Heart right ventricle (tissue), 16 donors: ENCODE measurements around the gene ATR. TPM values are rescaled to one million over a fixed set of nuclear protein-coding genes. Genes with fewer than 3 reads are reported as not detected.

Source experiments
- ATAC-seq, 8 donors: fragments of 200-7000 bp; cut with Tn5 transposase; one replicate each; pipeline ENCODE4 v1.9.1; 2020; ENCODE audit warnings: mild to moderate bottlenecking in 8 of 8, moderate library complexity in 8 of 8, moderate number of reproducible peaks in 1 of 8
- DNase-seq, 2 donors: peaks; one replicate each; pipeline ENCODE4 v3.0.0-alpha.2; 2020
- H3K27ac ChIP-seq, 10 donors: fragments of 200-600 bp; sonication (generic) in 2 of 10; one replicate each; pipeline versions ENCODE4 v1.5.0 to v1.8.0; 2020 to 2022; ENCODE audit warnings: mild to moderate bottlenecking in 3 of 10
- H3K27me3 ChIP-seq, 7 donors: fragments of 200-600 bp; one replicate each; pipeline ENCODE4 v1.8.0; 2021 to 2022; ENCODE audit warnings: mild to moderate bottlenecking in 2 of 7
- H3K36me3 ChIP-seq, 9 donors: fragments of 200-600 bp; sonication (generic) in 1 of 9; one replicate each; pipeline versions ENCODE4 v1.5.0 to v1.8.0; 2020 to 2022; ENCODE audit warnings: mild to moderate bottlenecking in 2 of 9
- H3K4me1 ChIP-seq, 9 donors: fragments of 200-600 bp; sonication (generic) in 1 of 9; one replicate each; pipeline versions ENCODE4 v1.5.0 to v1.8.0; 2020 to 2022; ENCODE audit warnings: mild to moderate bottlenecking in 4 of 9
- H3K4me3 ChIP-seq, 10 donors: fragments of 200-600 bp; sonication (generic) in 2 of 10; one replicate each; pipeline versions ENCODE4 v1.5.0 to v1.8.0; 2020 to 2022; ENCODE audit warnings: mild to moderate bottlenecking in 7 of 10, moderate library complexity in 2 of 10
- H3K9me3 ChIP-seq, 11 donors: fragments of 200-600 bp in 10 of 11; sonication (generic) in 2 of 11; one replicate each; pipeline versions ENCODE4 v1.5.0 to v1.8.0; 2013 to 2022; ENCODE audit warnings: mild to moderate bottlenecking in 2 of 11, control low read depth in 1 of 11, moderate library complexity in 1 of 11
- CTCF ChIP-seq, 9 donors: fragments of 200-600 bp; sonication (generic) in 2 of 9; IDR thresholded peaks; one replicate each; pipeline versions ENCODE4 v1.5.0 to v1.8.0; 2021 to 2022; ENCODE audit warnings: antibody characterized with exemption in 9 of 9, mild to moderate bottlenecking in 5 of 9, moderate library complexity in 1 of 9
- WGBS, 2 donors: extraction: QIAGEN DNeasy Blood & Tissue Kit; methylation state at CpG; one replicate each; pipeline ENCODE4 v1.1.7; 2013; ENCODE audit warnings: inconsistent platforms in 1 of 2; 5-methylcytosine and 5-hydroxymethylcytosine counted together
- intact Hi-C, 10 donors: fragments of 100-400 bp; cut with DNase I; formaldehyde crosslinking; loops; one replicate each; pipeline versions ENCODE4 v1.11.1 to v1.14.2; 2022
- long read RNA-seq, 3 donors: library from polyadenylated mRNA; unstranded; transcript quantifications; one replicate each; pipeline ENCODE4 v2.0.0, GENCODE V29; 2020 to 2021
- polyA plus RNA-seq, 2 donors: library from polyadenylated mRNA; stranded (reverse); fragments of 200-250 nt; gene quantifications; one replicate each; pipeline ENCODE4 v1.2.3, GENCODE V29; 2013
- total RNA-seq, 10 donors: library from RNA; stranded (reverse); fragmentation: NEBNext Ultra II Directional in 3 of 10; extraction: Animal tissue kit (Norgen Biotek cat#: 25700) in 3 of 10; gene quantifications; one replicate each; pipeline versions ENCODE4 v1.2.1 to v1.2.4, GENCODE V29; 2021 to 2023
- donor health status: Arrhythmogenic right ventricular cardiomyopathy.
- donor health status: ischemic (EF 13 %, LVEDD 7.1; RV severe dilation, severe dysfunction).
- donor health status: healthy with polysubstance abuse.
- donor health status: DM: no; HTN: yes; CAD: no.
- donor health status: DM: no; HTN: no; CAD: no.
- donor health status: ischemic (EF 25% LVEDD 6.9; RV normal size, moderate dysfunction).
- donor health status: ischemic (EF 25% LVEDD 5.7; RV mildly dilated, moderate dysfunction).
- donor health status: healthy.
- donor health status: DM: yes; HTN: yes; CAD: no.
- donor health status: Ischemic cardiomyopathy.
- donor health status: ischemic (EF 35%, LVEDD 5.7; RV mildly dilated, moderate dysfunction).
- donor health status: nonischemic (EF 11% LVEDD 7.7; RV severe dilation, severe dysfunction).
- donor health status: DM: yes; HTN: yes; CAD: no.
- donor health status: PGD.
- donor health status: ischemic (EF 29% LVEDD 5.4; RV normal size, mild dysfunction).
- donor health status: nonischemic (EF 23%, LVEDD 6.1; RV moderate dilation, normal function).

ATR gene
- total RNA-seq = 10 to 100 TPM in 6 of 10 donors, 1 to 10 TPM in 4; 6.8 to 13.6 (median 10.8) TPM
- polyA plus RNA-seq = 10 to 100 TPM in 1 of 2 donors, 1 to 10 TPM in 1; 4.8 to 19.7 TPM
- long read RNA-seq, donor 1, partial matches to known transcripts = 2 of 5 reads
- long read RNA-seq, donor 1, other reads (novel, unspliced or antisense) = 3 of 5 reads
- long read RNA-seq, donor 2, partial matches to known transcripts = 7 of 8 reads
- long read RNA-seq, donor 2, other reads (novel, unspliced or antisense) = 1 of 8 reads
- long read RNA-seq, donor 3, partial matches to known transcripts = 5 of 8 reads
- long read RNA-seq, donor 3, other reads (novel, unspliced or antisense) = 3 of 8 reads

- no peaks in the 10 kb centered on the region for H3K27me3 ChIP-seq
- peaks cover 4 to 49% (median 26%) of the 10 kb centered on the region in 9 donors for H3K4me1 ChIP-seq
- 0% methylated on average over 65 of the region's 65 CpGs for WGBS, 2 donors
- peak within 1 kb of the TSS; percentile 75 to 95 (median 94) for H3K27ac ChIP-seq
- peak; percentile 99 to 100 (median 99) for ATAC-seq
- peak; percentile 98 for DNase-seq
- no peaks in the 10 kb centered on the region for H3K9me3 ChIP-seq
- intact Hi-C loops = loop anchor here in 4 of 10 donors (1.0 to 10.0 kb wide), 6 partner anchors 23 to 1396 kb away; partner anchors contain the start of genes U2SURP (in 2 of the 4), DIPK2A (in 1 of the 4) and TRPC1 (in 1 of the 4)
- H3K4me3 ChIP-seq = peak within 1 kb of the TSS; percentile 77 to 98 (median 86)
- peaks cover 0 to 4% (median 0%) of the 10 kb centered on the region in 9 donors for H3K36me3 ChIP-seq
- peak in 3 of 9 donors; percentile 5 to 17 (median 8) for TF ChIP-seq CTCF (IDR thresholded peaks at IDR 0.05)
These were observed at the start of gene ATR for GRCh38 chr3:142578329-142579223. ATR (minus strand) TSS chr3:142578733; CDS start chr3:142578704, 29 bp downstream.

- peaks cover 0 to 3% (median 0%) of the 10 kb centered on the region in 9 donors for H3K4me1 ChIP-seq
- H3K27me3 ChIP-seq = no peaks in the 10 kb centered on the region
- ATAC-seq (no peak), DNase-seq (no peak)
- intact Hi-C loops = no loop called here
- TF ChIP-seq CTCF (IDR thresholded peaks at IDR 0.05) = no peak
- no peaks in the 10 kb centered on the region for H3K9me3 ChIP-seq
- no peaks in the 10 kb centered on the region for H3K36me3 ChIP-seq
- H3K27ac ChIP-seq = no peak overlapping the region
- H3K4me3 ChIP-seq = no peak overlapping the region
These were observed 48.4 kb upstream of the ATR start for GRCh38 chr3:142626971-142627370.

- no peak overlapping the region for H3K4me3 ChIP-seq
- H3K4me1 ChIP-seq = peaks cover 0 to 3% (median 0%) of the 10 kb centered on the region in 9 donors
- 89 to 95% methylated on average over 2 of the region's 2 CpGs for WGBS, 2 donors
- no peaks in the 10 kb centered on the region for H3K36me3 ChIP-seq
- intact Hi-C loops = no loop called here
- H3K9me3 ChIP-seq = no peaks in the 10 kb centered on the region
- DNase-seq = no peak
- no peaks in the 10 kb centered on the region for H3K27me3 ChIP-seq
- no peak for ATAC-seq
- TF ChIP-seq CTCF (IDR thresholded peaks at IDR 0.05) = no peak
- no peak overlapping the region for H3K27ac ChIP-seq
These were observed 46.6 kb upstream of the ATR start for GRCh38 chr3:142625153-142625440.

- Histone ChIP-seq H3K4me3 (no peak overlapping the region), H3K4me1 (peaks cover 0 to 3% (median 0%) of the 10 kb centered on the region in 9 donors), H3K36me3 (no peaks in the 10 kb centered on the region), H3K9me3 (no peaks in the 10 kb centered on the region), H3K27me3 (no peaks in the 10 kb centered on the region), H3K27ac (no peak overlapping the region)
- ATAC-seq (no peak), DNase-seq (no peak)
- WGBS, 2 donors = 87 to 89% methylated on average over 2 of the region's 2 CpGs
- intact Hi-C loops = no loop called here
- TF ChIP-seq CTCF (IDR thresholded peaks at IDR 0.05) = no peak
These were observed 46.0 kb upstream of the ATR start for GRCh38 chr3:142624341-142625152.
